ENCODE results near the gene CPNE6. TPM values are rescaled to one million over a fixed set of nuclear protein-coding genes. Genes with fewer than 3 reads are reported as not detected.

Gene CPNE6
- total and polyA plus RNA-seq, 12 donors = 0.07 to 1.4 (median 0.22) TPM; not detected in 7

DNA sequence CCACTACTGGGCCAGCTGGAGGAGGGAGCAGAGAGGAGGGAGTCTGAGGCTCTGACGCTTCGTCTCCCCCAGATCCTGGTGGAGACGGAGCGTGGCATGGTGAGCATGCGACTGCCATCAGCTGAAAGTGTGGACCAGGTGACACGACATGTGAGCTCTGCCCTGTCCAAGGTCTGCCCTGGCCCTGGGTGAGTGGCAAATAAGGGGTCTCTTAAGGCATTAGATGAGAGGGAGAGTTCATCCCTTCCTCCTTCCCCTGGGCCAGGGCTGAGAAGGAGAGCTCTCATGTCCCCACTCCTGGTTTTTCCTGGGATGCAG is 17.1 kb upstream of the CPNE6 start:
- H3K36me3 ChIP-seq (replicated peaks in 1 of 2) = no peaks in the 10 kb centered on the region
- TF ChIP-seq, protein P1, sequence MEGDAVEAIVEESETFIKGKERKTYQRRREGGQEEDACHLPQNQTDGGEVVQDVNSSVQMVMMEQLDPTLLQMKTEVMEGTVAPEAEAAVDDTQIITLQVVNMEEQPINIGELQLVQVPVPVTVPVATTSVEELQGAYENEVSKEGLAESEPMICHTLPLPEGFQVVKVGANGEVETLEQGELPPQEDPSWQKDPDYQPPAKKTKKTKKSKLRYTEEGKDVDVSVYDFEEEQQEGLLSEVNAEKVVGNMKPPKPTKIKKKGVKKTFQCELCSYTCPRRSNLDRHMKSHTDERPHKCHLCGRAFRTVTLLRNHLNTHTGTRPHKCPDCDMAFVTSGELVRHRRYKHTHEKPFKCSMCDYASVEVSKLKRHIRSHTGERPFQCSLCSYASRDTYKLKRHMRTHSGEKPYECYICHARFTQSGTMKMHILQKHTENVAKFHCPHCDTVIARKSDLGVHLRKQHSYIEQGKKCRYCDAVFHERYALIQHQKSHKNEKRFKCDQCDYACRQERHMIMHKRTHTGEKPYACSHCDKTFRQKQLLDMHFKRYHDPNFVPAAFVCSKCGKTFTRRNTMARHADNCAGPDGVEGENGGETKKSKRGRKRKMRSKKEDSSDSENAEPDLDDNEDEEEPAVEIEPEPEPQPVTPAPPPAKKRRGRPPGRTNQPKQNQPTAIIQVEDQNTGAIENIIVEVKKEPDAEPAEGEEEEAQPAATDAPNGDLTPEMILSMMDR (IDR thresholded peaks at IDR 0.05) = no peak
- no peak for TF ChIP-seq POLR2A (IDR thresholded peaks at IDR 0.05)
- H3K27ac ChIP-seq = no peak overlapping the region
- H3K4me3 ChIP-seq = no peak overlapping the region
- no peaks in the 10 kb centered on the region for H3K9me3 ChIP-seq (replicated peaks in 1 of 3)
- 80 to 88% (median 83%) methylated on average over 3 to 6 of the region's 6 CpGs for WGBS, 4 donors
- no peaks in the 10 kb centered on the region for H3K27me3 ChIP-seq
- H3K4me1 ChIP-seq (replicated peaks in 1 of 2) = peaks cover 13 to 16% of the 10 kb centered on the region in 2 donors
- no peak for DNase-seq
- intact Hi-C loops (cut with DNase I) = loop anchor here in 1 of 2 donors (10.0 kb wide), 1 partner anchor 241 kb away; the partner anchor contains the start of genes DHRS1 and NOP9

DNA sequence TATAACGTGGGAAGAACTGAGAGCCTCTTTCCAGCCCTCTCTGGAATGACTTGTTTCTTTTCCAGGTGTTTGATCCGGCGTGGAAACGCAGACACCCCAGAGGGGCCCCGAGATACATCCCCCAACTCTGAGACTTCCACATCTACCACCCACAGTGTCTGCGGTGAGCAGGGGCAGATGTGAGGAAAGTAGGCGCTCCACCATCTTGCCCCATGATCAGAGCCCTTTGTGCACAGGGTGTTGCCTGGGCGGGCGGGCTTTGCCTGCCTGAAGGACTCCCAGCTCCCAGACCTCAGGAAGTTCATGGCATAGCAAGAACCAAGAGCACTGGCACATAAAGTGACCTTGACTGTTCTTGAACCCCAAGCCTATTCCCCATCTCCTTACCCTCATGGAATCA is 16.7 kb upstream of the CPNE6 start:
- intact Hi-C loops (cut with DNase I) = loop anchor here (5.0 to 10.0 kb wide), 2 partner anchors 38 to 240 kb away; partner anchors contain the start of genes PCK2 (in 2 of the 2), DHRS1 (in 1 of the 2) and NOP9 (in 1 of the 2)
- H3K4me1 ChIP-seq (replicated peaks in 1 of 2) = peaks cover 13 to 16% of the 10 kb centered on the region in 2 donors
- H3K9me3 ChIP-seq (replicated peaks in 1 of 3) = no peaks in the 10 kb centered on the region
- H3K27me3 ChIP-seq = no peaks in the 10 kb centered on the region
- WGBS, 4 donors = 89 to 97% (median 91%) methylated on average over 8 to 9 of the region's 9 CpGs
- H3K4me3 ChIP-seq = no peak overlapping the region
- no peak for DNase-seq
- no peaks in the 10 kb centered on the region for H3K36me3 ChIP-seq (replicated peaks in 1 of 2)
- H3K27ac ChIP-seq = no peak overlapping the region
- no peak for TF ChIP-seq POLR2A (IDR thresholded peaks at IDR 0.05)
- TF ChIP-seq, protein P1 (IDR thresholded peaks at IDR 0.05) = no peak

DNA sequence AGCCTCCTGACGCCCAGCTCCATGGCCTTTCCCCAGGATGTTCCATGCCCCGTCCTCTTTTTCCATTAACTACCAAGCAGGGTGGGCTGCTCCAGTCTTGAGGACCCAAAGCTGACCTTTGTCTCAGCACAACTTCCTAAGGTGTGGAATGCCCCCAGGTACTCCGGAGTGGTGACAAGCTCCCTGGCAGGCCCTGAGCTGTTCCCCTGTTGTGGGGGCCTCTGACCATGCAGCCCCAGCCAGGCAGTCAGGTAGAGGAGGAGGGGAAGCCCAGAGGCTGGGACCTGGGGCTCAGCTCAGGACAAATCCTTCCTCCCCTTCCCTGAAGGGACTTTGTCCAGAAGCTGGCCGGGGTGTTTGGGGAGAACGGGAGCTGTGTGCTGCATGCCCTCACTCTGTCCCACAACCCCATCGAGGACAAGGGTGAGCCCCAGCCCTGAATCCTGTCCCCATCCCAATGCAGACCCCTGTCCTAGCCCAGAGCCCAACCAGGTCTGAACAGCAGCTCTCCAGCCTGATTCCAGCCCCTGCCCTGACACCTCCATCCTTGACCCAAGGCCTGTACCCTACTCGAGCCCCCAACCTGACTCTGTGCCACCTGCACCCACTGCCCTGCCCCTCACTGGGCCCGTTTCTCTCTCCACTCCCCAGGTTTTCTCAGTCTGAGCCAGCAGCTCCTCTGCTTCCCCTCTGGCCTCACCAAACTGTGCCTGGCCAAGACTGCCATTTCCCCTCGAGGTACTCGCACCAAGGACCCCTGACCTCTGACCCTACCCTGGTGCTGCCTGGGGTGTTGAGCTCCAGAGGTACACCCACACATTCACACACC is 15.2 kb upstream of the CPNE6 start:
- TF ChIP-seq, protein P1 (IDR thresholded peaks at IDR 0.05) = no peak
- no peak for TF ChIP-seq POLR2A (IDR thresholded peaks at IDR 0.05)

DNA sequence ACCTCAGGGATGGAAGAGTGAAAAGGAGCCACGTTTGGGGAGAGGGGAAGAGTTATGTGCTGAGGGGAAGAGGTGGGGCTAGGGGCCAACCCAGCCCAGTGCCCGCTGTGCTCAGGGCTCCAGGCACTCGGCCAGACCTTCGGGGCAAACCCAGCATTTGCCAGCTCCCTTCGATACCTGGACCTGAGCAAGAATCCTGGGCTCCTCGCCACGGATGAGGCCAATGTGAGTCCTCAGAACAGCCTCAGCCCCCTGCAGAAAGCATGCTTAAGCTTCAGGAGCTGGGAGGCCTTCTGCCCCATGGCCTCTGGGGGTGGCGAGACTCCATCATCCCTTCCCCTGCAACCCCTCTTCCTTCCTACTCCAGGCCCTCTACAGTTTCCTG is 14.6 kb upstream of the CPNE6 start:
- Histone ChIP-seq H3K9me3 (replicated peaks in 1 of 3) (no peaks in the 10 kb centered on the region), H3K4me1 (replicated peaks in 1 of 2) (peaks cover 8 to 10% of the 10 kb centered on the region in 2 donors), H3K27ac (no peak overlapping the region), H3K36me3 (replicated peaks in 1 of 2) (no peaks in the 10 kb centered on the region), H3K4me3 (no peak overlapping the region), H3K27me3 (no peaks in the 10 kb centered on the region)
- intact Hi-C loops (cut with DNase I) = loop anchor here (5.0 to 10.0 kb wide), 2 partner anchors 36 to 238 kb away; partner anchors contain the start of genes PCK2 (in 2 of the 2), DHRS1 (in 1 of the 2) and NOP9 (in 1 of the 2)
- DNase-seq = no peak
- 64 to 72% (median 70%) methylated on average over 5 to 8 of the region's 8 CpGs for WGBS, 4 donors
- TF ChIP-seq, protein P1 (IDR thresholded peaks at IDR 0.05) = no peak
- no peak for TF ChIP-seq POLR2A (IDR thresholded peaks at IDR 0.05)

More for the DNA sequence above, 15.2 kb upstream of the CPNE6 start:
- peaks cover 13 to 16% of the 10 kb centered on the region in 2 donors for H3K4me1 ChIP-seq (replicated peaks in 1 of 2)
- H3K27me3 ChIP-seq = no peaks in the 10 kb centered on the region
- no peak for DNase-seq
- H3K36me3 ChIP-seq (replicated peaks in 1 of 2) = no peaks in the 10 kb centered on the region
- intact Hi-C loops (cut with DNase I) = loop anchor here (5.0 to 10.0 kb wide), 2 partner anchors 36 to 239 kb away; partner anchors contain the start of genes PCK2 (in 2 of the 2), DHRS1 (in 1 of the 2) and NOP9 (in 1 of the 2)
- no peak overlapping the region for H3K4me3 ChIP-seq
- H3K27ac ChIP-seq = no peak overlapping the region
- no peaks in the 10 kb centered on the region for H3K9me3 ChIP-seq (replicated peaks in 1 of 3)
- 71 to 86% (median 76%) methylated on average over 7 to 10 of the region's 10 CpGs for WGBS, 4 donors
